ENCODE measurements around the gene KNCN.
A peak's percentile ranks its signal among the peaks of the same experiment; 100 is the strongest.

KNCN gene

DNA sequence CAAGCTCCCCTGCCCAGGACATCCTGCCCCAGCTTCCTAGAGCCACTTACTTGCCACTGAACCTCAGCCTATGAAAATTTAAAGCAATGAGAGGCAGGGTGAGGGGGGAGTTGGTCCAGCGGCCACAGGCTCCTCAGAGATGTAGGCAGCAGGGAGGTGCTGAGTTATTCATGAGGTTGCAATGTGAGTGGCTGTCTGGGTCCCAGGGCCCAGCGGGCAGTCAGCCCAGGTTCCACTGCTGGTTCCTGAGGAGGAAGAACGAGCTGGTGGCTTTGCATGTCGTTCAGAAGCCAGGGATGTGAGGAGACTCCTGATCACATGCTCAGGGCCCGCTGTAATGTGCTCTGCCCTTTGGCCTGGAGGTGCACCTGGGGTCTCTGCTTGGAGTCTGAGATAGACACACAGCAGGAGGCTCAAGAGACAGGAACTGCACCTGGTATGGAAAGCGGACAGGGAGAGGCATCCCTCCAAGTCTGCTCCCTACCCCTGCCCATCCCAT lies at the start of gene KNCN:
KNCN (minus strand) TSS at position 51 of the 499 bp plus-strand sequence. CDS start 432 bp downstream, outside the sequence.
- no peak for DNase-seq

GRCh38 chr1:46599059-46599970 lies 47.9 kb upstream of the KNCN start:
- no peak for DNase-seq

DNA sequence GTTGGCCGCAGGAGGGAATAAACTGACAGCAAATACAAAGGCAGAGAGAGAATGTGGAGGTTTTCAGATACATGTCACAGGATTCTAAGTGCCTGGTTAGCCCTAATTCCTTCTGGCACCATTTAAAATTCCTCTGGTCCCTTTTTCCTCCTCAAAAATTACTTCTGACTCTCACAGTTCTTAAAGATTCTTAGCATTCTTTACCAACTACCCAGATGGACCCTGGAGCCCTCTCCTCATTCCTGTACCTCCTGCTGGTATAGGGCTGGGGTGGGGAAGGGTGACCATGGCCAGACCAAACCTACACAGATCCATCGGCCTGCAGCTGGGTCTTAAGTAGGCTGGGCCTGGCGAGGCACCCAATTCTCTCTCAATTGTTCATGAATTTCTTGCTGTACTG lies 45.4 kb upstream of the KNCN start:
- no peak for DNase-seq

DNA sequence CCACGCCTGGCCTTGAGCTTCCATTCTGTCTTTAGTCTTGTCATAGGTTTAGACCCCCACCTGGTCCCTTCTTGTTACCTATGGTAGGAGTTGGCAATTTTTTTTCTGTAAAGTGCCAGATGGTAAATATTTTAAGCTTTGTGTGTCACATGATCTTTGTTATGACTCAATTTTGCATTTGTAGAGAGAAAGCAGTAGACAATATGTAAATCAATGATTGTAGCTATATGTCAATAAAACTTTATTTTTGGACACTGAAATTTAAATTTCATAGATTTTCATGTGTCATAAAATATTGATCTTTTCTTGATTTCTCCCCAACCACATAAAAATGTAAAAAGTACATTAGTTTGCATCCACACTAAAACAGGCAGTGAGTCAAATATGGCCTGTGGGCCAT lies 44.6 kb upstream of the KNCN start:
- DNase-seq = no peak

DNA sequence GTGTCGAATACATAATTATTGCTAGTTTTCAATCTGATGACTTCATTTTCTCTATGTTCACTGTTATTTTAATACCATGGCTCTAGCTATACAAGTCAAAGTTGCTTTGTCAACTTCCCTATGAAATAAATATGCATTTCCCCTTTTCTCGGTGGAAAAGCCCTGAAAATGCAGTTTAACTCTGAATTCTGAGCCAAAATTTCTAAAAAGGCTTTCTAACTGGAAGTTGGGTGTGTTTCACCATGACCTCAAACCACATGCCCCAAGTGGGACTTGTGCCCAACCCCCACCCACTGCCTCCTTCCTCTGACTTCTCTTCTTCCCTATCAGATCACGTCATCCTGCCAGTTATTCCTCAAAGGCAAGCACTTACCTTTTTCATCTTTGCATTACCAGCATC lies 43.7 kb upstream of the KNCN start:
- peak; percentile 95 for DNase-seq

DNA sequence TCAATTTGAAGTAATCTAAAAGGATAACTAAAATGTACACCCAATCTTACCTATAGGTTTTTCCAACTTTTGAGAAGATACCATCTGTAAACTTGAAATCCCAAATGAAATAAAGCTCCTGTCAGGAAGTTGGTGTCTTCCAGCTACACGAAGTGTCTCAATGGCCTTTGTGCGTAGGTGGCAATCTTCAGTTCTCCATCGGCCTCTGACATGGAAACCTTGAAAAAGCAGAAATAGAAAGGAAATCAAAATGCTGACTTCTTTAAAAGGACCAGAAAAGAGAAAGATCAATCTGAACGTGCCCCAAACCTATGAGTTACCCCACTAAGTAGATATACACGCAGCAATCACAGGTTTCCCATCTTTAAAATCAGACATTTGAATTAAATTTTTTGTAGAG lies 42.6 kb upstream of the KNCN start:
- peak; percentile 95 for DNase-seq

DNA sequence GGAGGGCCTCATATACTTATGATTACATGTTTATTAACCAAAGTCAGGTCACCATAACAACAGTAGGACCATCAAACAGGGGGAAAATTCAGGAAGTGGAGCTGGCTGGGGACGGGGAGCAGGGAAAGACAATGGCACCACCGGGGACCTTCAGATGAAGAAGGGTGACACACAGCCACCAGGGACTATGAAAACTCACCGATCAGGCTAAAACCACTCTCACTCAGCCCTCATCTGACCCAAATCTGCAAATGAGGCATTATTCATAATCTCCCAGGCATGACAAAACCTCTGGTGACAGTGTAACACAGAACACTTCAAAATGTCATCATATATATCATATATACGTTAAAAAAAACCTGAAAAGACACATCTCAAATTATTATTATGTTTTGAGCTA lies 41.4 kb upstream of the KNCN start:
- peak; percentile 45 for DNase-seq

GRCh38 chr1:46589529-46589928 lies 38.1 kb upstream of the KNCN start:
- DNase-seq = no peak

DNA sequence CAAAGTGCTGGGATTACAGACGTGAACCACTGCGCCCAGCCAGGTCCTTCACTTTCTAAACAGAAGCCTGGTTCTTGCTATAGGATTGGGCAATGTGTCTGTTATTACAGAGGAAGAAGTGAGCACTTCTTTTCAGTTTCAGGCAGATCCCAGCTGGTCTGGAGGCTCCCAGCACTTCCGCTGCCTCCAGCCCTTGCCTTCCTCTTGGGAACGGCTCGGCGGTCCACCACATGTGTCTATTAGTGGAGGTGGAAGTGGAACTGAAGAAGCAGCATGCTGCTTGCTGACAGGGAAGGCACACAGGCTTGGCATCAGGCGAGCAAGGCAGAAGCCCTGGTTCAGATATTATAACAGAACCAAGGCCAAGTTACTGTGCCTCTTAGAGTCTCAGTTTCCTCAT lies 35.6 kb upstream of the KNCN start:
- DNase-seq = peak; percentile 93

DNA sequence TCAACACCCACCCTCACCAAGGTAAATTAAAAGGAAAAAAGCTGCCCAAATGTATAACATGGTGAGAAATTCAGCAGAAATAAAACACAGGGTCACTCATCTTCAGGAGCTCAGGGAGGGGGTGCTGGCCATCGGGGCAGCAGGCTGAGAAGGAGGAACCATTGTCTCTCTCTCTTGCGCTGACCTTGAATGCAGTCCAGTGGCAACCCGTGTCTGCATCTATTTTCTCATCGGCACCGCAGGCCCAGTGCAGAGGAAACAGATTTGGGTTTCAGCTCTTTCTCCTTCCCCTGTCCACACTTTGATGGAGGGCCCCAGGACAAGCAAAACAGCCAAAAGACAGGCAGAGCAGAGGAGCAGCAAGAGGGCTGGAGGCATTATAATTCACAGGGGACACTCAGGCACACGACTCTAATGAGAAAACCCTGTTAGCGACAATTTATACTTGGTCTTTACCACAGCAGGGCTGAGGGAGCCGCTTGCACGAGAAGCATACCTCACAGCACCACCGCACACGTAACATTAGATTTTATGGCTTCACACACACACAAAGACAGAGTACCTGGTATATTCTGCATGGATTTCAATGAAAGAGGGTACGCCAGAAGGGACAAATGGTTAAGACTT lies 34.0 kb upstream of the KNCN start:
- no peak for DNase-seq

- no peak for DNase-seq
These were observed 32.0 kb upstream of the KNCN start for GRCh38 chr1:46583494-46583893.

- DNase-seq = no peak
These were observed 31.5 kb upstream of the KNCN start for GRCh38 chr1:46582972-46583371.

GRCh38 chr1:46581681-46582455 lies 30.4 kb upstream of the KNCN start:
- DNase-seq = peak; percentile 86

DNA sequence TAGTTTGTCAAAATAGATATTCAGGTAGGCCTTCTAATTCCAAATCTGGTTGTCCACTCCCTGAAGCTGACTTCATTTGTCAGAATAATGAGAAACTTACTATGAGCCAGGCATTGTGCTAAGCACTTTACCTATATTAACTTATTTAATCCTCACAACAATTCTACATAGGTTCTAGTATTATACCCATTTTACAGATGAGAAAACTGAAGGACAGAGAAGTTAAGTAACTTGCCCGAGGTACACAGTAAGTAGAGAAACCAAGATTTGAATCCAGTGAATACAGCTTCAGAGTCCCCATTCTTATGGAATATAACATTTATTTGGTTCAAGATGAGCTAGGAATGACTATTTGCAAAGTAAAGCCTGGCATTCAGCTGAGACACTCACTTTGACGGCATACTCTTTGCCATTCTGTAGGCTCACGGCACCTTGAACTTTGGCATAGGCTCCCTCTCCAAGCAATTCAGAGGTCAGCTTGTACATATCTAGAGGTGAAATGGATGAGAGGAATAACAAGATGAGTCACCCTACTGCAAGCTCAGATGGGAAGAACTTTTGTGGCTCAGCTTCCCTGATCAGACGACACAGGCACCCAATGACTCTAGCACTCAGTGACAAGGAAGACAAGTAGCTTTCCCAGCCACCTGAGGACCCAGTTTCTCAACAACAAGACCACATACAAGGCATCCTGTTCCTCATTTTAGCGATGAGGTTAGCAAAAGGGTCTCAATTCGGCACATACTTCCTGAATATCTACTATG lies 28.9 kb upstream of the KNCN start:
- DNase-seq = peak; percentile 58

- no peak for DNase-seq
These were observed 26.2 kb upstream of the KNCN start for GRCh38 chr1:46577671-46578070.

GRCh38 chr1:46576596-46576995 lies 25.1 kb upstream of the KNCN start:
- no peak for DNase-seq

- DNase-seq = no peak
These were observed 24.3 kb upstream of the KNCN start for GRCh38 chr1:46575778-46576177.

DNA sequence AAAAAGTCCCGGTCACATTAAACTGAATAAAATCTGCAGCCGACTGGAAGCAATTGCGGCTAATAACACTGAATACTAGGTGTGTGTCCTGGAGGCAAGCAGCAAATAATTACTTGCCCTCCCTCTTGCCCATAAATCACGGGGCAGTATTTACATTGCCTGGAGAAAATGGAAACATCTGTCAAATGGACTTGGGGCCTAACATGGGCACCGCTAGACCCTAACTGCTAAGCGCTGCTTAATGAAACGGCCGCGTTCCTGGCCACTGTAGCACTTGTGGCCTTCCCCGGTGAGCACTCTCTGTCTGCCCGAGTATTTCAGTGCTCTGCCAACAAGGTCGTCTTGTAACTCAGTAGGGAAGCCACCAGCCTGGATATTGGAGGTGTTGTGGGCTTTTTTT lies 23.9 kb upstream of the KNCN start:
- DNase-seq = no peak

DNA sequence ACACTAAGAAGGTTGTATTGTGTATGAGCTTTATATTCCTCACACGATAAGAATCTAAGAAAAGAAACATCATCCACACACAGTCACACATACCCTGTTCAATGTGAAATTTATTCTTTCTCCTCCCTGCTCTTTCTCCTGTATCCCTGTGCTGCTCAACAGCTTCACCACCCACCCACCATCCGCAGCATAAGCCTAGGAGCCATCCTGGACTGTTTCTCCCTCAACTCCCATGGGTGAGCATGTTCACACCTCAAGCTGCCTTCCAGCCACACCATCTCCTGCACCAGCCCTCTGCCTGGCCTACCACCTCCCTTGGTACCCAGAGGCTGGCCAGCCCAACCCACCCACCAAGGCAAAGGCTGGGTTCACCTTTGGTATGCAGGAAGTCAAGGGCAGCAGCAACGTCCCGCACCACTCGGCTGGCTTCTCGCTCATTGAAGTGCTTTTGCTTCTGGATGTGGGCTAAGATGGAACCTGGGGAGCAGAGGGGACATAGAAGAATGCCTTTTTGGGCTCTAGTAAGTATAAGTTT lies 20.3 kb upstream of the KNCN start:
- DNase-seq = no peak

DNA sequence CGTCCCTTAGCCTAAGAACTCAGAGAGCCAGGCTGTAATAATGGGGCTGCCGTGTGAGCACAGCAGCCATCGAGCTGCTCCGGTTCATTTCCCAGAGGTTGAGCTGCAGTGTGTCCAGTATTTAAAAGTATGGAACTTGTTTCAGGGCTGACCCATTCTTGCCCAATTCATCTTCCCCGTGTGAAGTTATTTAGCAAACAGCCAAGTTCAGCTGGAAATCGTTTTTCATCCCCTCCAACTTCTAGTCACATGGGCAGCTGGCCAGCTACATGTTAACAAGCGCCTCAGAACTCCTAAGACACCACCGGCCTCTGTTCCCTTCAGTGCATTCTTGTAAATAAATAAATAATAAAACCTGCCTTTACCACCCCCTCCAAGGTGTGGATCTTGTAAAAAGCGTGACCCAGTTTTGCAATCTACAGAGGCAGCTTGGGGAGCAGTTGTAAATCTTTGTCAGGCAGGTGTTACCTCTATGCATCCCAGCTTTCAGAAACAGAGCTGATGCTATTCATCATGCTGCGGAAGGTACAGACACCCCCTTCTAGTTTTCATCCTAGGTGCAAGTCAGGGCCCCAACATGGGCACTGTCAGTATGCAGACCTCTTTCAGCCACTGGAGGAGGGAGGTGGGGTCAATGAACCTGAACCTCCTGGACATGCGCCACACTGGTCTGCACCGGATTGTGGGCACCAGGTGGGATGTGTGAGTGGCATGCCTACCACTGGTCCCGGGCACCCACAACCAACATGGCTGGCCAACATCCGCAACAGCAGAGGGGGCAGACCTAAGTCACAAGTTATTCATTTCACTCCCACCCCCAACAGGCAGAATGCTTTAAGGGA lies 18.7 kb upstream of the KNCN start:
- no peak for DNase-seq

DNA sequence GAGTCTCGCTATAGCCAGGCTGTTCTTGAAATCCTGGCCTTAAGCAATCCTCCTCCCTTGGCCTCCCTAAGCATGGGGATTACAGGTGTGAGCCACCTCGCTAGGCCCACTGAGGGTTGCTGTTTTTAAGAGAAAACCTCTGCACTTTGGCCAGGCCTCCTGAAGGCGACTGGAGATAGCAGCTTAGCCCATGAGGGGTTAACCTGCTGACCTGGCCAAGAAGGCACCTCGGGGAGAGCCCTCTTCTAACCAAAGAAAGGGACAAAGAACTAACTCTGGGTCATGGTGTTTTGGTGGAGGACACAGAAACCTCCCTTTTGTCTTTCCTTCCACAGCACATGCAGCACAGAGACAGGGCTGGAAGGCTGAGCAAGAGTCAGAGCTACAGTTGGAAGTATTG lies 17.7 kb upstream of the KNCN start:
- no peak for DNase-seq
